ENCODE data around the gene ZFP1.

- TF ChIP-seq CTCF (IDR thresholded peaks at IDR 0.05), result no peak
- no peak for TF ChIP-seq POLR2A (IDR thresholded peaks at IDR 0.05)
Observed at GRCh38 chr16:75111514-75111940, 36.8 kb upstream of the ZFP1 start.

Measured in lower leg skin (tissue), 3 donors.